Amniotic stem cell (primary cell): Measurements from ENCODE around the gene ARRB2.

Experiments
- DNase-seq: peaks from one replicate; lab custom pipeline; 2025; lab: John Stamatoyannopoulos, UW

ARRB2 gene

GRCh38 chr17:4764595-4764994 is 54.2 kb downstream of the ARRB2 start:
- DNase-seq, result no peak

DNA sequence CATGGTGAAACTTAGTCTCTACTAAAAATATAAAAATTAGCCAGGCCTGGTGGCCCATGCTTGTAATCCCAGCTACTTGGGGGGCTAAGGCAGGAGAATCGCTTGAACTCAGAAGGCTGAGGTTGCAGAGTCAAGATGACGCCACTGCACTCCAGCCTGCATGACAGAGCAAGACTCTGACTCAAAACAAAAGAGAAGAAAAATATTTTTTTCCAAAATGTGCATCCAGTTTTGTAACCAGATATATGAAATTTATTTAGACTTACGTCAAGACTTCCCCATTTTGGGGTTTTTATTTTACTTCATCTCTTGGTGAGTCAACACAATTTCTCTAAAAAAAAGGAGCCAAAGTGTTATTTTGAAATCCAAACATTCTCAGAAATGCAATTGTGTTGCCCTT is 55.8 kb downstream of the ARRB2 start:
- no peak for DNase-seq

DNA sequence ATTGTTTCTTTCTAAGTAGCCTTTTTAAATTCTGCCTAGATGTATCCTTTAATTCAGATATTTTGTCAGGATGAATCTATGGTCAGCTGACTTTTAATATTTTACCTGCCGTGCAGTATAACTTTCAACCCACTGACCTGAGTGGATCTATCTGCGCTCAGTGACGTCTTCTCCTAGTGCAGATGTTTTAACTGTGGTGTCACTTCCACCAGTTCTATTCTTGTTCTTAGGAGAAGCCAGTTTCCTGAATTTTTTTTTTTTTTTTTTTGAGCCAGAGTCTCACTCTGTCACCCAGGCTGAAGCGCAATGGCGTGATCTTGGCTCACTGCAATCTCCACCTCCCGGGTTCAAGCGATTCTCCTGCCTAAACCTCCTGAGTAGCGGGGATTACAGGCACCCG is 56.3 kb downstream of the ARRB2 start:
- DNase-seq, result no peak

DNA sequence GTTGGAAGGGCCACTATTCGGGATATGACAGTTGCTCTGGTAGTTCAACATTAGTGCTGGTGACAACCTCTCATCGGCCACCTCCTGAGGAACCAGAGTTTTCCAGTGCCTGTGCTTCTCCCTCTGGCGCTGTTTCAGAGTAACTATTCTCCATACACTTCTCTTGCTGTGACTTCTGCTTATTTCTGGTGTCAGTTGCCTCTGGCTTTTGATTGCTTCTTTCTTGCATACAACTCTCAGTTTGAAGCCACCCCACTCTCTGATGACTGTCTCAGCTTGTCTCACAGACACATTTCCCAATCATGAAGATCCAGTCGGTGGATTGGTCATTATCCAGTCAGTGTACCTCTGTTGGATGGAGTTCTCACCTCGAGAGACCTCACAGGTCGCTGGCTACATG is 57.9 kb downstream of the ARRB2 start:
- DNase-seq, result no peak

DNA sequence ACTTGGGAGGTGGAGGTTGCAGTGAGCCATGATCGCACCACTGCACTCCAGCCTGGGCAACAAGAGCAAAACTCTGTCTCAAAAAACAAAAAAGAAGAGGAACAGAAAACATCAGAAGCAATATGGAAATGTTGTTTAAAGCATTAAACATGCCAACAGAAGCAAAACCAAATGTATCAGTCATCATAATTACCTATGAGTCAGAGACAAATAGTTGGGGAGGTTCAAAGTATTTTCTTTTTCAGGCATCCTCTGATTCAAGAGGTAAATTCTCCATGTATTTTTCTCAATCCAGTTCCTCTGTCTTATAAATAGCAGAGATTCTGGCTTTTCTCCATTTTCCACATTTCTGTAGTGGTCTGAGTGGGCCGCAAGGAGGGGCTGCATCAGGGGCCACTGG is 59.2 kb downstream of the ARRB2 start:
- DNase-seq, result no peak
